ENCODE measurements around the gene MLLT10.

Gene MLLT10

DNA sequence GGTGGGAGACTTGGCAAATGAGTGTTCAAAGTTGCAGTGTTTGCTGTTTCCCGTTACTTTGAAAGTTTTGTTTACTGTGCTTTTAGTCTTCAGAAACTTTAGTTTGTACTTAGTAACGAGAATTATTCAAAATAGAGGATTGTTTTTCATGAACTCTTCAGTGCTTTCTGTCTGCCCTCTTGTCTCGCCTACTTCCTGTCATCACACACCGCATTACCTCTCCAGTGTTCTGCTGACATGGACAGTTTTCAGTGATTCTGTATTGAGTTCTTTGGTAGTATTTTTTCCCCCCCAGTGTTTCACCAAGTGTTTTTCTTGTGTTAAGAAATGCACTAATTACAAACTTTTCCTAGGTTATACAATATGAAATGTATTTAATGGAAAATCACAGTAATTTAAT is 207.0 kb downstream of the MLLT10 start:
- no peak for DNase-seq (ENCODE audit: low read depth)

DNA sequence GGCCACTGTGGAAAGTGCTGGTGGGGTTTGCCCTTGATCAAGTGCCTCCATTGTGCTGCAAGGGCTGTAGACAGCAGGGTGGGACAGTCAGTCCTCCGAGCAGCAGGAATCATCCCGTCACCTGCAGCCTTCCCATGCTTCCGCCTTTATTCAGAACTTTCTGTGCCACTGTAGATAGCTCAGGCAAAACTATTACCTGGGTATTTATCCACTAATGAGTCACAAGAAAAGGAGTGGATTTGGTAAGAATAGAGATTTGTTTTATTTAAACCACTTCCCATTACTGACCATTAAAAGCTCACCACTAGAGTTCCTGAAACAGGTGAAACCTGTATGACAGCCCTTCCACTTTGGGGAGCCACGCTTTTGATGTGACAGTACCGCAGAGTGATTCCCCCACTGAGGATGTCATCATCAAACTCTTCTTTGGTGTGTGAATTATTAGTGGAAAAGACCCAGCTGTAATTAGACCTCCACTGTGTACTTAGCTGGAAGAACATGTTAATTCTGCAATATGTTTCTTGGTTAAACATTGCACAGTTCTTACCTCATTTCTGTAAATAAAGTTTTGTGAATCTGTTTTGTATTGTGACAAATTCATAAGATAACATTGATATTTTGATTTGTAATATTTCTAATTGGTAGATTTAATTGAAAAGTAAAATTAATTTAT is 208.8 kb downstream of the MLLT10 start:
- DNase-seq (ENCODE audit: low read depth) = no peak

DNA sequence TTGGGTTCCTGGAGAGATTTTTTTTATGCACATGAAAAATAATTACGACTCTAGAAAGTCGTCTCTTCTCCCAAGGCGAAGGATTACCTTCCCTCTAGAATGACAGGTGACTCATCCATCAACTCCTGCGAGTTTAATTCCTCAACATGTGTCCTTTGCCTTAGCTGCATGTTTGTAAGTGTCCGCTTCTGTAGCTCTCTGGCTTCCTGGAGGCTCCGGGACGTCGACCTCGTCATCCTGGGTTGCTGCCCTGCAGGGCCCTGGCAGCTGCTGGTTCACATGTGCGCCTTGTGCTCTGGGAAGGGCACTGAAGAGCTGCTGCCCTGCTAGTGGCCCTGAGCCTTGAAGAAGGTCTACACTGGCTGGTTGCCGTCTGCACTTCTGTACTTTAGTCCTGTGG is 210.2 kb downstream of the MLLT10 start:
- no peak for DNase-seq (ENCODE audit: low read depth)

- DNase-seq (ENCODE audit: low read depth) = no peak
These were observed 212.1 kb downstream of the MLLT10 start for GRCh38 chr10:21746118-21746517.

GRCh38 chr10:21747809-21748208 is 213.8 kb downstream of the MLLT10 start:
- DNase-seq (ENCODE audit: low read depth) = no peak

GRCh38 chr10:21749788-21750187 is 215.8 kb downstream of the MLLT10 start:
- DNase-seq (ENCODE audit: low read depth) = no peak

DNA sequence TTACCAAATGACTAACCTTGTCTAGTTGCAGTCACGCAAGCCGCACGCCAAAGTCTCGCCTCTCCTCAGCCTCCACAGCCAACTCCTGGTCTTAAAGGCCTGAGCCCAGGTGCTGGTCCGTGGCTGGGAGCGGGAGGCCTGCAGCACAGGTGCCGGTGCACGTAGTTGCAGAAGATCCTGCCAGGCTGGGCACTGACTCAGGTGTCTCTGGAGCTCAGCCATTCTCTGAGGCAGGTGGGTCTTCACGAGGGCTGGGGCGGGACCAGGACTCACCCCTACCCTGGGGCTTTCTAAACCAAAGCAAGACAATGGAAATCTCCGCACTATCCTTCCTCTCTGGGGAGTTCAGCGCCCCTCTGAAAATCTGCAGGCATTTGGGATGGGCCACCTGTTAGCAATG is 216.4 kb downstream of the MLLT10 start:
- DNase-seq (ENCODE audit: low read depth) = no peak

GRCh38 chr10:21751341-21752310 is 217.6 kb downstream of the MLLT10 start:
- DNase-seq (ENCODE audit: low read depth) = no peak

- DNase-seq (ENCODE audit: low read depth) = no peak
These were observed 219.7 kb downstream of the MLLT10 start for GRCh38 chr10:21753497-21754270.

- no peak for DNase-seq (ENCODE audit: low read depth)
These were observed 220.5 kb downstream of the MLLT10 start for GRCh38 chr10:21754410-21755011.

- DNase-seq (ENCODE audit: low read depth) = no peak
These were observed 222.7 kb downstream of the MLLT10 start for GRCh38 chr10:21756707-21757106.

DNA sequence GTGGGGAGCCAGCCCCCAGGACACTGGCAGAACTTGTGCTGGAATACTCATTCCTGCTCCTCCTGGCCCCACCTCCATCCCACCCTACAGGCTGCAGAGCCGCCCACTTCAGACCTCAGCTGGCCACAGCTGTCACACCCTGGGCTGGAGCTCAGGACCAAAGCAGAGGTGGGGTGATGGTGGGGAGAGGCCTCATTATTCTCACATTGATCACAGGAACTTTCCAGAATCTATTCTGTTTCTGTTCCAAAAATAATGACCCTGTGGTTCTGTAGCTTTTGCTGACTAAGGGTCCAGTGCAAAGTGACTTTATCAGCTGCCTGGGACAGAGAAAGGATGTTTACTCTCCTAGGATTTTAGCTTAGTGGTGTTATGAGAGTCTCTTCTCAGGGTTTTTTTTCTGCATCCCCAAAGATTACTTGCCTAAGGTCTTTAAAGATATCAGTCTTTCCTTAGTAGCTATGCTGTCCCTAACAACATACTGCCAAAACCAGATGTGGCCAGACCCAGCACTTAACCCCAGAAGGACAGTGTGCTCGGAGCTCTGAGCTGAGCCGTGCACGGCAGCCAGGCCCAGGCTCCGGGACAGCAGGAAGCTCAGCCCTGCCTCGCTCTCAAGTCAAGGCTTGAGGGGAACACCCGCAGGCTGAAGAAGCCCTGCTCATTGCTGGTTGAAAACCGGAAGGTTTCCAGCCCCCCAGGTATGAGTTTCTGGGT is 223.3 kb downstream of the MLLT10 start:
- no peak for DNase-seq (ENCODE audit: low read depth)

DNA sequence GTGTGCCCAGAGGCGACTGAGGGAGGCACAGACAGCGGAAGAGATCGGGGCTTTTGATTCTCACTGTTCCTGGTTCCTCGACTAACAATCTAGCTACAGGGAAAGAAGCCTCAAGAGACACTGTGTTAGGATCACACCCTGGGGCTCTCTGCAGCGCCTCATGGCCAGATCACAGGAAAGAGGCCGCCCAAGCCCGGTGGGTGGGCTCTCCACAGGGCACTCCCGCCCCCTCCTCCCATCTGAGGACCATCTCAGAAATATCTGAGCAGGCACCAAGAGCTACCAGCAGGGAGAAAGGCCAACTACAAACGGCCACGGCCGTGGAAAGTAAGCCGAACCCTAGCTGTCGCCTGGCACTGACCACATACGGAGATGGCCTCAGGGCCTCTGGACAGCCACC is 224.2 kb downstream of the MLLT10 start:
- DNase-seq (ENCODE audit: low read depth) = no peak

DNA sequence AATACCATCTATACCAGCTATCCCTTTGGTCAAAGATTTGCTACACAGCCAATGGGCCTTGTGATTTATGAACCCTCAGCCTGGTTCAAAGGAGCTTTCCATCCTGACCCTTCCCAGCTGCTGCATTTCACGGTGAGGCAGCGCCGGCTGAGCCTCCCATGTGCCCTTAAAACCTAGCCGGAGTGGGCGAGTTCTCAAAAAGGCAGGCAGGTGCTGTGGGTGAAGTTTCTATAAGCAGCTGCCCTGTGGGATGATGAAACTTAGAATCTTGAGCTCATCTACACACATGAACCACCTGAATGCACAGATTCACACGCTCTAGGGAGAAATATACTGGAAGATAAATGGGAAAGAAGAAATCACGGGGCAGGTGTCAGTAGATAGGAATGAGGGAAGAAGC is 224.7 kb downstream of the MLLT10 start:
- DNase-seq (ENCODE audit: low read depth) = no peak

DNA sequence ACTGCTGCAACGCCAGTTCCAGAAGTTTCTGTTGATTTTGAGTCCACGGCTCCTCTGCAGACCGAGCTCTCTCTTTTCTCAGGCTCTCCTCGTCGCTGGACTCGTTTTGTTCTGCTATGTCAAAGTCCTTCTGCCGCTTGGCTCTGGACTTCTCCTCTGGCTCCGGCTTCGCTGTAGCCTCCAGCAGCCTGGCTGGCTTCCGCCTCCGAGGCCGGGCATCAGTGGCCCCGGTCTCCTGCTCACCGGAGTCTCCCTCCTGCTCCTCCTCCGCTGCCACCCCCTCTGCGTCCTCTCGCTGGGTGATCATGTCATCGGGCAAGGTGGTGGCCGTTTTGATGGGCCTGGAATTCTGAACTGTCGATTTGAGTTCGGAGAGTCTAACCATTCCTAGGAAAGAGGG is 225.2 kb downstream of the MLLT10 start:
- DNase-seq (ENCODE audit: low read depth) = no peak

- no peak for DNase-seq (ENCODE audit: low read depth)
These were observed 226.3 kb downstream of the MLLT10 start for GRCh38 chr10:21760332-21760731.

- DNase-seq (ENCODE audit: low read depth) = no peak
These were observed 230.6 kb downstream of the MLLT10 start for GRCh38 chr10:21764466-21765189.

GRCh38 chr10:21769041-21769440 is 235.0 kb downstream of the MLLT10 start:
- DNase-seq (ENCODE audit: low read depth) = no peak

- DNase-seq (ENCODE audit: low read depth) = no peak
These were observed 237.2 kb downstream of the MLLT10 start for GRCh38 chr10:21771219-21771618.

DNA sequence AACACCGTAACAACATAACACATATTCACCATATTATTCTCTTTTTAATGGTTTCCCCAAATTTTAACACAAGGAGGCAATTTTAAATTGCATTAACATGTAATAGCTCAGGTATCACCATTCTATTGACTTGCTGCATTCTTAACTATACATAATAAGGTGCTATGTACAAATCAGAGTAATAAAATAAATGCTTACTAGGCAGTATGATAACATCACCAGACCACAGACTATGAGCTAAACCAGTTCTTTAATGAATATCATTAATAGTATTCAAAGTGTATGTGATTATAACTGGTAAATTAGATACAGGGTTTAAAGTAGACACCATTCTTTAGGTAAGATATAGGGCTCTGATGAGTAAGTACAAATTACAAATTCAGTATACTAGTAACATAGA is 242.9 kb downstream of the MLLT10 start:
- no peak for DNase-seq (ENCODE audit: low read depth)

GRCh38 chr10:21791276-21791675 is 257.2 kb downstream of the MLLT10 start:
- no peak for DNase-seq (ENCODE audit: low read depth)
